ENCODE results near the gene LEUTX.
"Not testable (repeated sequence)": the region's sequence is repeated elsewhere in the genome, so short reads cannot be mapped to it uniquely, and the experiment has no call there.

Gene LEUTX

DNA sequence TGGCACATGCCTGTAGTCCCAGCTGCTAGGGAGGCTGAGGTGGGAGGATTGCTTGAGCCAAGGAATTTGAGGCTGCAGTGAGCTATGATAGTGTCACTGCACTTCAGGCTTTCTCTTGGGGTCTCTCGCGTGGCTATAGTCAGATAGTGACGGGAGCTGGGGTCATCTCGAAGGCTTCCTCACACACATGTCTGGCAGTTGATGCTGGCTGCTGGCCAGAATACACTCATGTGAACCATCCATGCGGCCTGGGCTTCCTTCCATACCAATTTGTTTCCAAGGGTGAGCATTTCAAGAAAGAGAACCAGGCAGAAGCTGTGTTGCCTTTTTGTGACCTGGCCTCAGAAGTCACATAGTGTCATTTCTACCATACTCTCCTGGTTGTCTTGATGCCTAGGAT lies 26.4 kb downstream of the LEUTX start:
- no peak overlapping the region for H3K27ac ChIP-seq (ENCODE audit: insufficient read depth, low read length, poor library complexity, severe bottlenecking)
- no peak overlapping the region for H3K4me3 ChIP-seq (ENCODE audit: insufficient read depth, low read depth, low read length, poor library complexity, severe bottlenecking)
- H3K9me3 ChIP-seq (ENCODE audit: control insufficient read depth, low read length): no peaks in the 10 kb centered on the region
- H3K36me3 ChIP-seq (ENCODE audit: control insufficient read depth, insufficient read depth, low read length): no peaks in the 10 kb centered on the region
- H3K27me3 ChIP-seq (replicated peaks; ENCODE audit: control insufficient read depth, insufficient read depth, low read length, poor library complexity, severe bottlenecking): peaks cover 5% of the 10 kb centered on the region
- no peak for DNase-seq
- no peaks in the 10 kb centered on the region for H3K4me1 ChIP-seq (ENCODE audit: control insufficient read depth, insufficient read depth, low read length, poor library complexity, severe bottlenecking)

- no peak overlapping the region for H3K27ac ChIP-seq (ENCODE audit: insufficient read depth, low read length, poor library complexity, severe bottlenecking)
- no peaks in the 10 kb centered on the region for H3K4me1 ChIP-seq (ENCODE audit: control insufficient read depth, insufficient read depth, low read length, poor library complexity, severe bottlenecking)
- no peak for DNase-seq
- H3K9me3 ChIP-seq (ENCODE audit: control insufficient read depth, low read length): no peaks in the 10 kb centered on the region
- H3K4me3 ChIP-seq (ENCODE audit: insufficient read depth, low read depth, low read length, poor library complexity, severe bottlenecking): no peak overlapping the region
- H3K36me3 ChIP-seq (ENCODE audit: control insufficient read depth, insufficient read depth, low read length): no peaks in the 10 kb centered on the region
- H3K27me3 ChIP-seq (replicated peaks; ENCODE audit: control insufficient read depth, insufficient read depth, low read length, poor library complexity, severe bottlenecking): peaks cover 2% of the 10 kb centered on the region
Measured at GRCh38 chr19:39807846-39808364, 29.3 kb downstream of the LEUTX start.

- H3K27me3 ChIP-seq (replicated peaks; ENCODE audit: control insufficient read depth, insufficient read depth, low read length, poor library complexity, severe bottlenecking); DNase-seq; H3K9me3 ChIP-seq (ENCODE audit: control insufficient read depth, low read length); H3K36me3 ChIP-seq (ENCODE audit: control insufficient read depth, insufficient read depth, low read length); H3K4me3 ChIP-seq (ENCODE audit: insufficient read depth, low read depth, low read length, poor library complexity, severe bottlenecking); H3K4me1 ChIP-seq (ENCODE audit: control insufficient read depth, insufficient read depth, low read length, poor library complexity, severe bottlenecking); H3K27ac ChIP-seq (ENCODE audit: insufficient read depth, low read length, poor library complexity, severe bottlenecking): not testable (repeated sequence)
Measured at GRCh38 chr19:39808688-39809087, 30.0 kb downstream of the LEUTX start.

DNA sequence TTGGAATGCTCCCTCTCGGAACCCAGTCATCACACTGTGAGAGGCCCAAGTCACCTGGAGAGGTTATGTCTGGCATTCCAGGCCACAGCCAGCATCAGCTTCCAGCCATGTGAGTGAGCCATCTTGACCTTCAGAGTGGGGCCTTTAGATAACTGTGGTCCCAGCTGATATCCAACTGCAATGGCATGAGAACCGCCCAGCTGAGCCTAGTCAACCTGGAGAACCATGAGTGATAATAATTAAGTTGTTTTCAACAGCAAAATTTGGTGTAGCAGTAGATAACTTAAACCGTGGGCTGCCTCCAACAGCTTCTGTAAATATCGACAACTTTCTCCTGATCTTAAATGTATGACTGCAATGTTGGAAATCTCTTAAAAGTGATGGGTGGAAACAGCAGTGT lies 30.7 kb downstream of the LEUTX start:
- H3K4me3 ChIP-seq (ENCODE audit: insufficient read depth, low read depth, low read length, poor library complexity, severe bottlenecking): no peak overlapping the region
- DNase-seq: no peak

DNA sequence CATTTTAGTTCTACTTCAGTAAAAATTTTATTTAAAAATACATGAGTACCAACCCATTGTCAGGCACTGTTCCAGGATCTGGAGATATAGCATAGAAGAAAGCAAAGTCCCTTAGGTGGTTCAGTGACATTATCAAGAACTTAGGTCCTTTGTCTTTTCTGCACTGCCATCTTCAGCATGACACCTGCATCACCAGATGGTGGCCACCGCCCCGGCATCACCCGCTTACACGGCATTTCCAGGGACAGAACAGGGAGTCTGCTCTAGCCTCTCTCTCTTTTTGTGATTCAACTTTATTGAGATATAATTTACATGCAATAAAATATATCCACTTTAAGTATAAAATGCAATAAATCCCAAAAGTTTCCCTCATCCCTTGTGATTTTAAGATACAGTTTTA lies 31.8 kb downstream of the LEUTX start:
- H3K9me3 ChIP-seq (ENCODE audit: control insufficient read depth, low read length): no peaks in the 10 kb centered on the region
- no peak overlapping the region for H3K4me3 ChIP-seq (ENCODE audit: insufficient read depth, low read depth, low read length, poor library complexity, severe bottlenecking)
- H3K27me3 ChIP-seq (replicated peaks; ENCODE audit: control insufficient read depth, insufficient read depth, low read length, poor library complexity, severe bottlenecking): no peaks in the 10 kb centered on the region
- no peak overlapping the region for H3K27ac ChIP-seq (ENCODE audit: insufficient read depth, low read length, poor library complexity, severe bottlenecking)
- H3K4me1 ChIP-seq (ENCODE audit: control insufficient read depth, insufficient read depth, low read length, poor library complexity, severe bottlenecking): no peaks in the 10 kb centered on the region
- no peak for DNase-seq
- no peaks in the 10 kb centered on the region for H3K36me3 ChIP-seq (ENCODE audit: control insufficient read depth, insufficient read depth, low read length)

More for the DNA sequence above, 30.7 kb downstream of the LEUTX start:
- Histone ChIP-seq H3K36me3 (ENCODE audit: control insufficient read depth, insufficient read depth, low read length) (no peaks in the 10 kb centered on the region), H3K4me1 (ENCODE audit: control insufficient read depth, insufficient read depth, low read length, poor library complexity, severe bottlenecking) (no peaks in the 10 kb centered on the region), H3K27me3 (replicated peaks; ENCODE audit: control insufficient read depth, insufficient read depth, low read length, poor library complexity, severe bottlenecking) (no peaks in the 10 kb centered on the region), H3K9me3 (ENCODE audit: control insufficient read depth, low read length) (no peaks in the 10 kb centered on the region), H3K27ac (ENCODE audit: insufficient read depth, low read length, poor library complexity, severe bottlenecking) (no peak overlapping the region)

DNA sequence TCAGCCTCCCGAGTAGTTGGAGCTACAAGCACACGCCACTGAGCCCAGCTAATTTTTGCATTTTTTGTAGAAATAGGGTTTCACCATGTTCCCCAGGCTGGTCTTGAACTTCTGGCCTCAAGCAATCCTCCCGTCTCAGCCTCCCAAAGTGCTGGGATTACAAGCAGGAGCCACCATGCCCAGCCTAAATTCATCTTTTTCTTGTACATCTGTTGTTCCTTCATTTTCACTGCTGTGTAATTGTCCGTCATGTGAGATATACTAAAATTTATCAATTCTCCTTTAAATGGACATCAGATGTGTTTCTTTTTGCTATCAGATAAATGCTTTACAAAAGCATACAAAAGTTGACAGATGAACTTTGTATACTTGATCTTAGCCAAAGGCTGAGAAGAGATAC lies 32.4 kb downstream of the LEUTX start:
- no peak overlapping the region for H3K4me3 ChIP-seq (ENCODE audit: insufficient read depth, low read depth, low read length, poor library complexity, severe bottlenecking)
- H3K27me3 ChIP-seq (replicated peaks; ENCODE audit: control insufficient read depth, insufficient read depth, low read length, poor library complexity, severe bottlenecking): no peaks in the 10 kb centered on the region

DNA sequence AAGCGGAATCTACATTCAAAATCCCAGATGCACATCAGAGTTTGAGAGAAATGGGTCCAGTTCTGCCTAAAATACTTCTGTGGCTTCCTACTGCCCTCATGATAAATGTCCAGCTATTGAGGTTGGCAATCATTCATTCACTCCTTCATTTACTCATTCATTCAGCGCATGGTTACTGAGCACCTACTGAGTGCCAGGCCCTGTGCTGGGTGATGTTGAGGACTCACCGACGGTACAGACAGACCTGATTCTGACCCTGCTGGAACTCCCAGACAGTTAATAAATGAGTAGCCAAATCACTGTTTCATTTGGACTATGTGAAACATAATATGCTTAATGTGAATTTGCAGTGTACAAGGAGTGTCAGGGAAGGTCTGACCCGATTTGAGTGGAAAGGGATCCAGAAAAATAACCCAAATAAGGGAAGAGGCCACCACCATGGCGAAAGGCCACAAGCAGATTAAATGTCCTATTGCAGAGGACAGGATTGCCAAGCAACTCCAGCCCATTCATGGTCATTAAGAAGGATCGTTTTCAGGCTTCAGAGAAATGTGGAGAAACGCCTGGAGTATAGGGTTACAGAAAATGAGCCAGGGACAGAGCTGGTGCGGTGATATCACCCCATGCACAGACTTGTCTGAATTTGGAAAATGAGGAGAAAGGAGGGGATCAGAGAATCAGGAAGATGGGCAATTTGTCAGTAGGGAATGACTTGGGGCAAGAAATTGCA lies 34.8 kb downstream of the LEUTX start:
- Histone ChIP-seq H3K9me3 (ENCODE audit: control insufficient read depth, low read length) (no peaks in the 10 kb centered on the region), H3K27me3 (replicated peaks; ENCODE audit: control insufficient read depth, insufficient read depth, low read length, poor library complexity, severe bottlenecking) (no peaks in the 10 kb centered on the region), H3K27ac (ENCODE audit: insufficient read depth, low read length, poor library complexity, severe bottlenecking) (no peak overlapping the region), H3K36me3 (ENCODE audit: control insufficient read depth, insufficient read depth, low read length) (peaks cover 5% of the 10 kb centered on the region), H3K4me3 (ENCODE audit: insufficient read depth, low read depth, low read length, poor library complexity, severe bottlenecking) (no peak overlapping the region), H3K4me1 (ENCODE audit: control insufficient read depth, insufficient read depth, low read length, poor library complexity, severe bottlenecking) (no peaks in the 10 kb centered on the region)
- DNase-seq: no peak

More for the DNA sequence above, 32.4 kb downstream of the LEUTX start:
- H3K27ac ChIP-seq (ENCODE audit: insufficient read depth, low read length, poor library complexity, severe bottlenecking): no peak overlapping the region
- H3K36me3 ChIP-seq (ENCODE audit: control insufficient read depth, insufficient read depth, low read length): no peaks in the 10 kb centered on the region
- no peaks in the 10 kb centered on the region for H3K9me3 ChIP-seq (ENCODE audit: control insufficient read depth, low read length)
- no peaks in the 10 kb centered on the region for H3K4me1 ChIP-seq (ENCODE audit: control insufficient read depth, insufficient read depth, low read length, poor library complexity, severe bottlenecking)
- DNase-seq: no peak

DNA sequence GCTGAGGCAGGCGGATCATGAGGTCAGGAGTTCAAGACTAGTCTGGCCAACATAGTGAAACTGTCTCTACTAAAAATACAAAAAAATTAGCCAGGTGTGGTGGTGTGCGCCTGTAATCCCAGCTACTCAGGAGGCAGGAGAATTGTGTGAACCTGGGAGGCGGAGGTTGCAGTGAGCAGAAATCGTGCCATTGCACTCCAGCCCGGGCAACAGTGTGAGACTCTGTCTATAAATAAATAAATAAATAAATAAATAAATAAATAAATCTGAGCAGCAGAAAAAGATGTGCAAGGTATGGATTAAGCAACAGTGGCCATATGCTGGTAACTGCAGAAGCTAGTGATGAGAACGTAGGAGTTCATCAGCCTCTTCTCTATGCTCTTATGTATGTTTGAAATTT lies 35.5 kb downstream of the LEUTX start:
- H3K9me3 ChIP-seq (ENCODE audit: control insufficient read depth, low read length); DNase-seq; H3K4me1 ChIP-seq (ENCODE audit: control insufficient read depth, insufficient read depth, low read length, poor library complexity, severe bottlenecking); H3K27me3 ChIP-seq (replicated peaks; ENCODE audit: control insufficient read depth, insufficient read depth, low read length, poor library complexity, severe bottlenecking); H3K27ac ChIP-seq (ENCODE audit: insufficient read depth, low read length, poor library complexity, severe bottlenecking); H3K36me3 ChIP-seq (ENCODE audit: control insufficient read depth, insufficient read depth, low read length); H3K4me3 ChIP-seq (ENCODE audit: insufficient read depth, low read depth, low read length, poor library complexity, severe bottlenecking): not testable (repeated sequence)

- no peak overlapping the region for H3K4me3 ChIP-seq (ENCODE audit: insufficient read depth, low read depth, low read length, poor library complexity, severe bottlenecking)
- no peaks in the 10 kb centered on the region for H3K4me1 ChIP-seq (ENCODE audit: control insufficient read depth, insufficient read depth, low read length, poor library complexity, severe bottlenecking)
- no peak overlapping the region for H3K27ac ChIP-seq (ENCODE audit: insufficient read depth, low read length, poor library complexity, severe bottlenecking)
- DNase-seq: no peak
- peaks cover 5% of the 10 kb centered on the region for H3K36me3 ChIP-seq (ENCODE audit: control insufficient read depth, insufficient read depth, low read length)
- no peaks in the 10 kb centered on the region for H3K9me3 ChIP-seq (ENCODE audit: control insufficient read depth, low read length)
- H3K27me3 ChIP-seq (replicated peaks; ENCODE audit: control insufficient read depth, insufficient read depth, low read length, poor library complexity, severe bottlenecking): no peaks in the 10 kb centered on the region
Measured at GRCh38 chr19:39814595-39814994, 35.9 kb downstream of the LEUTX start.

DNA sequence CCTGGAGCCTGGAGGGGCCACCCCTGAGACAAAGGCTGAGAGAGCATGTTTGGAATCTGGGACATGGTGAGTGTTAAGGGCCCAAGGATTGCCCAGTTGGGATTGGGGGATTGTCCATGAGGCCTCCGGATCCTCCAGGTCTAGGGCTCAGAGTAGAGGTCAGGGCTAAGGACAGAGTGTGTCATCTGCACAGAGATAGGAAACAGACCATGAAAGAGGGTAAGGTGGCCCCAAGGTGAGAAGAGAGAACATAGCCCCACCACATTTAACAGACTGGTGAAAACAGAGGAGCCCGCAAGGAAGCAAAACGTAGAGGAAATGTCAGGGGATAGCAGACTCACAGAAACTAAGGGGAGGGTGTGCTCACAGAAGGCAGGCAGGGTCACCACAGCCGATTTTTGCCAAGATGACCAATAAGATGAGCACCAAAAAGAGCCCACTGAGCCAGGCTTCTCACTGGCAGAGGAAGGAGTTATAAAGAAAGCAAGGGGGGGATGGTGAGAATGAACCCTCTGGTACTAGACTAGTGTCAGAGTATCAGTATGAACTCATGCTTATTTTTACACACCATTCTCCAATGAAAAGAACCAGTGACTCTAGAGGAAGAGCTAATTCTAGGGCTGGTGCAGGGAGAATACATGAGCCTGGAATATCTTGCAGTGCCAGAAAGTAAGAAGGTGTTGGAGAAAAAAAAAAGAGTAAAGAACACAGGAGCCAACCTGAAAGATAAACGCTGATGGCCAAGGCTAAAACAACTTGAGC lies 37.8 kb downstream of the LEUTX start:
- H3K4me3 ChIP-seq (ENCODE audit: insufficient read depth, low read depth, low read length, poor library complexity, severe bottlenecking): no peak overlapping the region

More for the DNA sequence above, 37.8 kb downstream of the LEUTX start:
- DNase-seq: no peak
- Histone ChIP-seq H3K4me1 (ENCODE audit: control insufficient read depth, insufficient read depth, low read length, poor library complexity, severe bottlenecking) (no peaks in the 10 kb centered on the region), H3K27me3 (replicated peaks; ENCODE audit: control insufficient read depth, insufficient read depth, low read length, poor library complexity, severe bottlenecking) (no peaks in the 10 kb centered on the region), H3K36me3 (ENCODE audit: control insufficient read depth, insufficient read depth, low read length) (peaks cover 5% of the 10 kb centered on the region), H3K9me3 (ENCODE audit: control insufficient read depth, low read length) (no peaks in the 10 kb centered on the region), H3K27ac (ENCODE audit: insufficient read depth, low read length, poor library complexity, severe bottlenecking) (no peak overlapping the region)

All from effector memory CD4-positive, alpha-beta T cell (primary cell).